ENCODE measurements around the gene USP11.

DNA sequence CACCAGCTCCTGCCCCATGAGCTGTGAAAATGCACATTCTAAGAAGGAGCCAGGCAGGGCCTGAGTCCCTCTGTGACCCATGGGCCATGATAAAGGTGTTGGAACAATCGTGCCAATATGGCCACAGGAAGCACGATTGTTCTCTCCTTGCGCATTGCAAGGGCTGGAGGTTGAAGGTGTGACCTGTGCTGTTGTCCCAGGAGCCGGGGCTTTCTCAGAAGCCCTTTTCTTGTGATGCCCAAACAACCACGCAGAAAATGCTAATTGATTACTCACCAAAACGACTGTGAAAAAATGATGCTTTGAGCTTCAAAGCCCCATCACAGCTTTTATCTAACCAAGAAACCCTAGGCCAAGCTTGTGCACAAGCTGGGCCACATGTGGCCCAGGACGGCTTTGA, 33.8 kb downstream of the USP11 start:
- TF ChIP-seq ASH2L (IDR thresholded peaks at IDR 0.05; ENCODE audit: low read length) (no peak), MAFK (IDR thresholded peaks at IDR 0.05; ENCODE audit: low read depth, low read length) (no peak), EZH2 (IDR thresholded peaks at IDR 0.05; ENCODE audit: low read depth, low read length, severe bottlenecking) (no peak), GABPA (IDR thresholded peaks at IDR 0.05; ENCODE audit: borderline replicate concordance, insufficient read depth, low read length) (no peak), CTCF (IDR thresholded peaks at IDR 0.05; ENCODE audit: control extremely low read depth in 1 of 3, insufficient read depth in 1 of 3, low read depth in 1 of 3, low read length in 3 of 3) (no peak), CBX5 (IDR thresholded peaks at IDR 0.05; ENCODE audit: low read depth, low read length) (no peak), POLR2A (IDR thresholded peaks at IDR 0.05; ENCODE audit: control extremely low read depth in 1 of 2, low read depth in 2 of 2, low read length in 2 of 2) (no peak), SAP30 (IDR thresholded peaks at IDR 0.05; ENCODE audit: insufficient read depth, insufficient replicate concordance, low read length) (no peak), RAD21 (IDR thresholded peaks at IDR 0.05 in 1 of 2, conservative IDR thresholded peaks at IDR 0.05 in 1 of 2; ENCODE audit: low read depth in 2 of 2, low read length in 2 of 2) (no peak), CEBPB (IDR thresholded peaks at IDR 0.05; ENCODE audit: low read depth, low read length) (no peak), SP2 (IDR thresholded peaks at IDR 0.05; ENCODE audit: low read length) (no peak)
- TF ChIP-seq, protein P1, sequence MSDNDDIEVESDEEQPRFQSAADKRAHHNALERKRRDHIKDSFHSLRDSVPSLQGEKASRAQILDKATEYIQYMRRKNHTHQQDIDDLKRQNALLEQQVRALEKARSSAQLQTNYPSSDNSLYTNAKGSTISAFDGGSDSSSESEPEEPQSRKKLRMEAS (IDR thresholded peaks at IDR 0.05) = no peak

Measured in H1 (cell line).